H1 (cell line): Measurements from ENCODE around the gene PDRG1. TPM values are rescaled to one million over a fixed set of nuclear protein-coding genes. Genes with fewer than 3 reads are reported as not detected.
A peak's percentile ranks its signal among the peaks of the same experiment; 100 is the strongest.

ENCODE experiments used
- CTCF ChIA-PET: fragments of 300-600 bp; sonication (Branson Sonifier 250); formaldehyde crosslinking; loops from one replicate; lab custom pipeline; 2021; ENCODE audit not compliant: partially characterized antibody; lab: Charles Lee
- POLR2A ChIA-PET: fragments of 300-600 bp; sonication (Branson Sonifier 250); formaldehyde crosslinking; loops from one replicate; lab custom pipeline; 2021; ENCODE audit warnings: inconsistent platforms; ENCODE audit not compliant: partially characterized antibody; lab: Charles Lee
- DNase-seq, 2 experiments: peaks; one replicate each; pipeline versions ENCODE4 v3.0.0 to v3.0.0-alpha.2; 2010 to 2022; ENCODE audit warnings: low spot score in 2 of 2, low read depth in 1 of 2, mixed read lengths in 1 of 2
- FAIRE-seq: peaks from 2 replicates; lab custom pipeline; 2011; peaks lifted over from hg19 to GRCh38; lab: Jason Lieb, UNC
- H2AFZ ChIP-seq: 2 replicates; pipeline ENCODE4 v1.8.1; 2012; ENCODE audit warnings: low read length, inconsistent platforms
- H2AK5ac ChIP-seq: 2 replicates; pipeline ENCODE4 v1.6.1; 2013; ENCODE audit warnings: low read depth, low read length
- H2BK120ac ChIP-seq: replicated peaks from 2 replicates; pipeline ENCODE3; 2013; ENCODE audit warnings: low read depth, low read length, inconsistent platforms
- H2BK12ac ChIP-seq: 2 replicates; pipeline ENCODE4 v1.6.1; 2013; ENCODE audit warnings: low read depth, low read length
- H2BK15ac ChIP-seq: 2 replicates; pipeline ENCODE4 v1.6.1; 2013; ENCODE audit warnings: low read length
- H2BK20ac ChIP-seq: 2 replicates; pipeline ENCODE4 v1.6.1; 2013; ENCODE audit warnings: low read length
- H2BK5ac ChIP-seq: 2 replicates; pipeline ENCODE4 v1.6.1; 2013; ENCODE audit warnings: low read depth, low read length
- H3K14ac ChIP-seq: 2 replicates; pipeline ENCODE4 v1.6.1; 2013; ENCODE audit warnings: inconsistent platforms; ENCODE audit not compliant: insufficient read length
- H3K18ac ChIP-seq: 2 replicates; pipeline ENCODE4 v1.6.1; 2013; ENCODE audit warnings: low read length; ENCODE audit errors: extremely low read depth
- H3K23ac ChIP-seq: 2 replicates; pipeline ENCODE4 v1.6.1; 2013; ENCODE audit warnings: inconsistent platforms; ENCODE audit not compliant: insufficient read length
- H3K23me2 ChIP-seq: 2 replicates; pipeline ENCODE4 v1.6.1; 2013; ENCODE audit warnings: low read depth, low read length
- H3K27ac ChIP-seq: 2 replicates; pipeline ENCODE4 v1.6.1; 2011; ENCODE audit warnings: low read depth, low read length, inconsistent platforms
- H3K27me3 ChIP-seq, 4 experiments: replicated peaks in 1 of 4; 1 replicate in 1 of 4; 2 replicates in 3 of 4; pipeline versions ENCODE4 v1.6.1 to v1.8.1; 2011 to 2013; ENCODE audit warnings: low read length in 3 of 4, mild to moderate bottlenecking in 3 of 4, inconsistent platforms in 2 of 4, mixed read lengths in 2 of 4, moderate library complexity in 1 of 4; ENCODE audit not compliant: control insufficient read depth in 3 of 4, insufficient read depth in 3 of 4; ENCODE audit errors: extremely low read depth in 1 of 4
- H3K36me3 ChIP-seq, 4 experiments: 2 replicates each; pipeline versions ENCODE4 v1.6.1 to v1.8.1; 2011 to 2013; ENCODE audit warnings: mild to moderate bottlenecking in 4 of 4, low read length in 3 of 4, moderate library complexity in 2 of 4, control low read depth in 1 of 4, inconsistent platforms in 1 of 4; ENCODE audit not compliant: insufficient read depth in 4 of 4, control insufficient read depth in 2 of 4
- H3K4ac ChIP-seq: replicated peaks from 2 replicates; pipeline ENCODE3; 2013; ENCODE audit warnings: low read length, low read depth, mixed read lengths, inconsistent platforms; ENCODE audit not compliant: insufficient read length
- H3K4me1 ChIP-seq, 4 experiments: replicated peaks in 1 of 4; 1 replicate in 1 of 4; 2 replicates in 3 of 4; pipeline versions ENCODE4 v1.6.1 to v1.8.1; 2011 to 2013; ENCODE audit warnings: low read length in 3 of 4, inconsistent platforms in 2 of 4, mixed read lengths in 1 of 4; ENCODE audit not compliant: insufficient read depth in 4 of 4, control insufficient read depth in 3 of 4
- H3K4me2 ChIP-seq, 2 experiments: 2 replicates each; pipeline versions ENCODE4 v1.6.1 to v1.8.1; 2011 to 2013; ENCODE audit warnings: low read depth in 2 of 2, low read length in 2 of 2, control low read depth in 1 of 2, inconsistent platforms in 1 of 2, mild to moderate bottlenecking in 1 of 2; ENCODE audit not compliant: insufficient read depth in 1 of 2
- H3K4me3 ChIP-seq, 4 experiments: fragments of 200-600, 300-600 bp in 1 of 4; sonication (generic), shearing (Covaris generic), sonication (Bioruptor Twin) in 1 of 4; 2 replicates each; pipeline versions ENCODE4 v1.5.1 to v1.8.1; 2011 to 2016; ENCODE audit warnings: low read length in 4 of 4, low read depth in 3 of 4, control low read depth in 2 of 4, inconsistent platforms in 2 of 4, mild to moderate bottlenecking in 2 of 4, mixed read lengths in 1 of 4, moderate library complexity in 1 of 4; ENCODE audit not compliant: insufficient read depth in 2 of 4; ENCODE audit errors: extremely low read depth in 1 of 4
- H3K56ac ChIP-seq: replicated peaks from 2 replicates; pipeline ENCODE3; 2013; ENCODE audit warnings: low read depth, mild to moderate bottlenecking, mixed read lengths, low read length, inconsistent platforms; ENCODE audit not compliant: insufficient read length
- H3K79me1 ChIP-seq: 2 replicates; pipeline ENCODE4 v1.6.1; 2013; ENCODE audit warnings: low read depth, low read length, control low read depth
- H3K79me2 ChIP-seq, 2 experiments: 2 replicates each; pipeline versions ENCODE4 v1.6.1 to v1.8.1; 2012 to 2013; ENCODE audit warnings: low read length in 2 of 2, mild to moderate bottlenecking in 2 of 2, inconsistent platforms in 1 of 2; ENCODE audit not compliant: insufficient read depth in 2 of 2, control insufficient read depth in 1 of 2
- H3K9ac ChIP-seq, 4 experiments: replicated peaks in 1 of 4; 1 replicate in 1 of 4; 2 replicates in 3 of 4; pipeline versions ENCODE4 v1.6.1 to v1.8.1; 2011 to 2013; ENCODE audit warnings: low read depth in 3 of 4, low read length in 3 of 4, control low read depth in 2 of 4, mild to moderate bottlenecking in 2 of 4, moderate library complexity in 2 of 4, inconsistent platforms in 1 of 4; ENCODE audit errors: extremely low read depth in 1 of 4
- H3K9me3 ChIP-seq, 2 experiments: 2 replicates each; pipeline versions ENCODE4 v1.6.1 to v1.8.1; 2012 to 2013; ENCODE audit warnings: mild to moderate bottlenecking in 2 of 2, moderate library complexity in 2 of 2, control low read depth in 1 of 2, inconsistent platforms in 1 of 2, low read depth in 1 of 2, low read length in 1 of 2, mixed read lengths in 1 of 2; ENCODE audit not compliant: insufficient read depth in 2 of 2
- H4K20me1 ChIP-seq, 2 experiments: replicated peaks in 1 of 2; 2 replicates each; pipeline versions ENCODE3 to v1.8.1; 2011 to 2013; ENCODE audit warnings: inconsistent platforms in 2 of 2, low read length in 2 of 2, mild to moderate bottlenecking in 1 of 2; ENCODE audit not compliant: insufficient read depth in 2 of 2, control insufficient read depth in 1 of 2
- H4K5ac ChIP-seq: 2 replicates; pipeline ENCODE4 v1.6.1; 2013; ENCODE audit warnings: low read length, low read depth, mixed read lengths, inconsistent platforms; ENCODE audit not compliant: insufficient read length
- H4K8ac ChIP-seq: 2 replicates; pipeline ENCODE4 v1.8.0; 2013; ENCODE audit warnings: mild to moderate bottlenecking, moderate library complexity, low read length, inconsistent platforms; ENCODE audit not compliant: insufficient read depth; ENCODE audit errors: extremely low read depth
- H4K91ac ChIP-seq: replicated peaks from 2 replicates; pipeline ENCODE3; 2013; ENCODE audit warnings: low read length, mixed read lengths, inconsistent platforms; ENCODE audit not compliant: insufficient read length
- CHD2 ChIP-seq: IDR thresholded peaks from 2 replicates; pipeline ENCODE4 v1.6.1; 2012; ENCODE audit warnings: low read length, improper control_type of control experiment
- CREB1 ChIP-seq: IDR thresholded peaks from 2 replicates; pipeline ENCODE4 v1.6.1; 2012; ENCODE audit warnings: inconsistent platforms
- CTCF ChIP-seq, 3 experiments: IDR thresholded peaks; 1 replicate in 2 of 3; 2 replicates in 1 of 3; pipeline versions ENCODE4 v1.5.1 to v1.6.1; 2011; ENCODE audit warnings: low read length in 3 of 3, mild to moderate bottlenecking in 3 of 3, inconsistent platforms in 2 of 3, low read depth in 1 of 3, moderate library complexity in 1 of 3; ENCODE audit not compliant: insufficient read depth in 1 of 3; ENCODE audit errors: control extremely low read depth in 1 of 3
- E2F6 ChIP-seq: IDR thresholded peaks from 2 replicates; pipeline ENCODE4 v1.6.1; 2012; ENCODE audit warnings: inconsistent platforms
- EZH2 ChIP-seq: fragments of 200-600 bp; sonication (generic); IDR thresholded peaks from 2 replicates; pipeline ENCODE4 v1.7.1; 2012; ENCODE audit warnings: low read depth, mild to moderate bottlenecking, moderate library complexity, low read length, inconsistent platforms; ENCODE audit not compliant: severe bottlenecking
- HDAC2 ChIP-seq, 2 experiments: fragments of 300-600 bp in 1 of 2; sonication (generic) in 1 of 2; IDR thresholded peaks; 2 replicates each; pipeline ENCODE4 v1.6.1; 2011 to 2012; ENCODE audit warnings: low read depth in 2 of 2, low read length in 2 of 2, mild to moderate bottlenecking in 2 of 2, moderate library complexity in 2 of 2, borderline replicate concordance in 1 of 2, inconsistent platforms in 1 of 2
- POLR2AphosphoS5 ChIP-seq: IDR thresholded peaks from 2 replicates; pipeline ENCODE4 v1.6.1; 2011; ENCODE audit warnings: low read depth, low read length
- WGBS, 2 experiments: shearing (Covaris generic) in 1 of 2; methylation state at CpG; one replicate each; pipeline versions ENCODE4 v1.1.6 to v1.1.7; 2013 to 2015; ENCODE audit warnings: low lambda C conversion rate in 2 of 2, mixed read lengths in 2 of 2, inconsistent platforms in 1 of 2, low coverage in 1 of 2, missing lambda C conversion rate in 1 of 2; ENCODE audit not compliant: insufficient replicate concordance in 2 of 2, insufficient coverage in 1 of 2, insufficient read length in 1 of 2; ENCODE audit errors: extremely low coverage in 1 of 2, missing lambda C conversion rate in 1 of 2; 5-methylcytosine and 5-hydroxymethylcytosine counted together
- polyA plus RNA-seq, 7 experiments: library from polyadenylated mRNA; depleted of rRNA in 3 of 7; stranded (reverse) in 5 of 7; unstranded in 2 of 7; fragments of >200 nt in 5 of 7; fragments of 200-250 nt in 2 of 7; gene quantifications; 1 replicate in 5 of 7; 2 replicates in 1 of 7; 4 replicates in 1 of 7; pipeline versions ENCODE4 v1.2.1 to v1.2.3, GENCODE V29; 2011 to 2013; ENCODE audit warnings: missing spikeins in 2 of 7, mixed read lengths in 2 of 7
- total RNA-seq: library from RNA; stranded (reverse); fragmentation: NEBNext Ultra II Directional; extraction: Animal tissue kit (Norgen Biotek cat#: 25700); gene quantifications from 2 replicates; pipeline ENCODE4 v1.2.1, GENCODE V29; 2021

Gene PDRG1
- total and polyA plus RNA-seq, 2 of the 8 experiments (the other 6 are each of a cell fraction or from before 2014, with no cell fraction given) = 14.2 to 20.8 TPM

- WGBS, 2 experiments = 93% methylated on average over 6 of the region's 6 CpGs; no CpG with 5 or more reads in 1 of the 2 experiments
- Histone ChIP-seq H2BK5ac (no peak overlapping the region), H3K36me3 (no peaks in the 10 kb centered on the region), H3K27ac (no peak overlapping the region), H3K79me2 (no peaks in the 10 kb centered on the region), H3K4me3 (no peak overlapping the region), H3K9ac (peak overlapping the region in 2 of 4 experiments; percentile 13 to 17; a peak in 3 of 7 replicates), H2AFZ (no peak overlapping the region), H3K4ac (no peak overlapping the region), H4K5ac (no peak overlapping the region), H3K9me3 (no peaks in the 10 kb centered on the region), H2AK5ac (no peak overlapping the region), H3K23ac (no peak overlapping the region), H3K27me3 (peaks cover 2 to 34% (median 27%) of the 10 kb centered on the region in 4 experiments), H3K56ac (no peak overlapping the region), H4K8ac (no peak overlapping the region), H3K4me1 (peaks cover 0 to 13% (median 8%) of the 10 kb centered on the region in 4 experiments; a peak in 4 of 7 replicates), H2BK15ac (no peak overlapping the region), H2BK120ac (no peak overlapping the region), H2BK12ac (no peak overlapping the region), H3K14ac (no peak overlapping the region), H4K20me1 (peaks cover 0 to 3% of the 10 kb centered on the region in 2 experiments), H3K4me2 (no peak overlapping the region), H3K18ac (no peak overlapping the region), H2BK20ac (no peak overlapping the region), H3K79me1 (no peaks in the 10 kb centered on the region), H3K23me2 (peaks cover 7% of the 10 kb centered on the region; the same call in 1 of the 2 replicates), H4K91ac (no peak overlapping the region)
- FAIRE-seq (no peak), DNase-seq (no peak)
- ChIA-PET CTCF (interaction anchor here (0.9 to 1.8 kb wide), 8 partner anchors 15 to 157 kb away, joined by 3 to 6 read pairs (median 4); partner anchors contain the start of gene PDRG1), POLR2A (interaction anchor here (1.5 to 3.3 kb wide), 2 partner anchors 15 to 18 kb away, joined by 4 to 8 read pairs; no protein-coding TSS in a partner anchor)
- TF ChIP-seq CHD2 = no peak
- TF ChIP-seq CREB1 = no peak
- TF ChIP-seq EZH2 = no peak
- no peak for TF ChIP-seq E2F6
- no peak for TF ChIP-seq HDAC2 (IDR thresholded peaks at IDR 0.05; ENCODE audit: borderline replicate concordance in 1 of 2, low read depth in 2 of 2, low read length in 2 of 2)
- TF ChIP-seq CTCF (IDR thresholded peaks at IDR 0.05; ENCODE audit: control extremely low read depth in 1 of 3, insufficient read depth in 1 of 3, low read depth in 1 of 3, low read length in 3 of 3) = no peak
- TF ChIP-seq POLR2AphosphoS5 = no peak
Observed at GRCh38 chr20:31990641-31991338, 38.9 kb upstream of the PDRG1 start.
